HepG2 (cell line): ENCODE data around the gene HYCC2. TPM values are rescaled to one million over a fixed set of nuclear protein-coding genes. Genes with fewer than 3 reads are reported as not detected.

Source experiments
- AKAP8 ChIP-seq: sonication (generic); formaldehyde crosslinking; IDR thresholded peaks from 2 replicates; pipeline ENCODE4 v1.5.1; 2020; ENCODE audit warnings: mild to moderate bottlenecking, missing genetic modification reagents
- CEBPB ChIP-seq: IDR thresholded peaks from 2 replicates; pipeline ENCODE4 v1.6.1; 2011; ENCODE audit warnings: low read depth, low read length, improper control_type of control experiment, borderline replicate concordance
- ETV6 ChIP-seq: sonication (generic); formaldehyde crosslinking; conservative IDR thresholded peaks from 2 replicates; pipeline ENCODE4 v1.4.0; 2020; ENCODE audit warnings: missing genetic modification reagents
- FOXP1 ChIP-seq, 2 experiments: fragments of 450-650 bp in 1 of 2; IDR thresholded peaks; 2 replicates each; pipeline ENCODE4 v1.6.1; 2017 to 2018; ENCODE audit warnings: antibody characterized with exemption in 1 of 2
- KLF9 ChIP-seq: IDR thresholded peaks from 2 replicates; pipeline ENCODE4 v1.6.1; 2016; ENCODE audit warnings: low read depth
- POGZ ChIP-seq: sonication (generic); formaldehyde crosslinking; IDR thresholded peaks from 2 replicates; pipeline ENCODE4 v1.4.0; 2020; ENCODE audit warnings: mild to moderate bottlenecking, missing genetic modification reagents
- RXRB ChIP-seq: IDR thresholded peaks from 2 replicates; pipeline ENCODE4 v1.6.1; 2016; ENCODE audit warnings: borderline replicate concordance, missing genetic modification reagents, missing compliant biosample characterization
- TBX3 ChIP-seq: fragments of 450-650 bp; IDR thresholded peaks from 2 replicates; pipeline ENCODE4 v1.6.1; 2017; ENCODE audit warnings: antibody characterized with exemption, mild to moderate bottlenecking, inconsistent platforms, borderline replicate concordance
- ZBTB33 ChIP-seq: sonication (generic); formaldehyde crosslinking; IDR thresholded peaks from 2 replicates; pipeline ENCODE4 v1.4.0; 2020; ENCODE audit warnings: missing genetic modification reagents
- ZBTB38 ChIP-seq: sonication (generic); formaldehyde crosslinking; IDR thresholded peaks from 2 replicates; pipeline ENCODE4 v1.5.1; 2020; ENCODE audit warnings: mild to moderate bottlenecking, missing genetic modification reagents
- ZNF547 ChIP-seq: sonication (generic); formaldehyde crosslinking; IDR thresholded peaks from 2 replicates; pipeline ENCODE4 v1.5.1; 2020; ENCODE audit warnings: mild to moderate bottlenecking, missing genetic modification reagents
- ZSCAN29 ChIP-seq: sonication (generic); formaldehyde crosslinking; conservative IDR thresholded peaks from 2 replicates; pipeline ENCODE4 v1.4.0; 2020; ENCODE audit warnings: mild to moderate bottlenecking, missing genetic modification reagents
- polyA plus RNA-seq, 8 experiments: library from polyadenylated mRNA; depleted of rRNA in 3 of 8; stranded (reverse) in 7 of 8; unstranded in 1 of 8; fragments of >200 nt; fragmentation: Illumina TruSeq in 4 of 8; extraction: Trizol in 4 of 8; gene quantifications; 2 replicates each; pipeline versions ENCODE4 v1.2.1 to v1.2.3, GENCODE V29; 2011 to 2016; ENCODE audit warnings: low read depth in 4 of 8, missing spikeins in 1 of 8, mixed read lengths in 1 of 8; ENCODE audit not compliant: insufficient read depth in 1 of 8
- total RNA-seq, 5 experiments: library from RNA; depleted of rRNA; stranded (reverse); fragments of >200 nt; fragmentation: Illumina TruSeq; extraction: Trizol; gene quantifications; 2 replicates each; pipeline ENCODE4 v1.2.3, GENCODE V29; 2016; ENCODE audit warnings: low read depth in 1 of 5
- TF ChIP-seq, protein P1 (sequence below): IDR thresholded peaks from 2 replicates; pipeline ENCODE4 v1.4.0; 2020; ENCODE audit warnings: mild to moderate bottlenecking, missing genetic modification reagents

HYCC2 gene
- total and polyA plus RNA-seq, 2 of the 13 experiments (the other 11 are each of a cell fraction or from before 2014, with no cell fraction given), result 4.7 to 13.9 TPM

DNA sequence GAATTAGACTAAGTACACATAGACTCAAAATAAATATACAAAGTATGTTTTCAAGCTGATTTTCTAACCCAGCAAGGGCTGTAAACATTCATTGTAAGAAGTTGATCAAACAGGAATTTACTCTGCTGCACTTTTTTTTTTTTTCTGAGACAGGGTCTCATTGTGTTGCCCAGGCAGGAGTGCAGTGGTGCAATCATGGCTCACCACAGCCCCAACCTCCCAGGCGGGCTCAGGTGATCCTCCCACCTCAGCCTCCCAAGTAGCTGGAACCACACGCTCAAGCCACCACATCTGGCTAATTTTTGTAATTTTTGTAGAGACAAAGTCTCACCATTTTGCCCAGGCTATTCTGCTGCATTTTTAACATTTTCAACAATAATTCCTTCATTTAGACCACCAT, 36.2 kb upstream of the HYCC2 start (continued):
- TF ChIP-seq, protein P1, sequence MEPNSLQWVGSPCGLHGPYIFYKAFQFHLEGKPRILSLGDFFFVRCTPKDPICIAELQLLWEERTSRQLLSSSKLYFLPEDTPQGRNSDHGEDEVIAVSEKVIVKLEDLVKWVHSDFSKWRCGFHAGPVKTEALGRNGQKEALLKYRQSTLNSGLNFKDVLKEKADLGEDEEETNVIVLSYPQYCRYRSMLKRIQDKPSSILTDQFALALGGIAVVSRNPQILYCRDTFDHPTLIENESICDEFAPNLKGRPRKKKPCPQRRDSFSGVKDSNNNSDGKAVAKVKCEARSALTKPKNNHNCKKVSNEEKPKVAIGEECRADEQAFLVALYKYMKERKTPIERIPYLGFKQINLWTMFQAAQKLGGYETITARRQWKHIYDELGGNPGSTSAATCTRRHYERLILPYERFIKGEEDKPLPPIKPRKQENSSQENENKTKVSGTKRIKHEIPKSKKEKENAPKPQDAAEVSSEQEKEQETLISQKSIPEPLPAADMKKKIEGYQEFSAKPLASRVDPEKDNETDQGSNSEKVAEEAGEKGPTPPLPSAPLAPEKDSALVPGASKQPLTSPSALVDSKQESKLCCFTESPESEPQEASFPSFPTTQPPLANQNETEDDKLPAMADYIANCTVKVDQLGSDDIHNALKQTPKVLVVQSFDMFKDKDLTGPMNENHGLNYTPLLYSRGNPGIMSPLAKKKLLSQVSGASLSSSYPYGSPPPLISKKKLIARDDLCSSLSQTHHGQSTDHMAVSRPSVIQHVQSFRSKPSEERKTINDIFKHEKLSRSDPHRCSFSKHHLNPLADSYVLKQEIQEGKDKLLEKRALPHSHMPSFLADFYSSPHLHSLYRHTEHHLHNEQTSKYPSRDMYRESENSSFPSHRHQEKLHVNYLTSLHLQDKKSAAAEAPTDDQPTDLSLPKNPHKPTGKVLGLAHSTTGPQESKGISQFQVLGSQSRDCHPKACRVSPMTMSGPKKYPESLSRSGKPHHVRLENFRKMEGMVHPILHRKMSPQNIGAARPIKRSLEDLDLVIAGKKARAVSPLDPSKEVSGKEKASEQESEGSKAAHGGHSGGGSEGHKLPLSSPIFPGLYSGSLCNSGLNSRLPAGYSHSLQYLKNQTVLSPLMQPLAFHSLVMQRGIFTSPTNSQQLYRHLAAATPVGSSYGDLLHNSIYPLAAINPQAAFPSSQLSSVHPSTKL, result peak; percentile 42; the same call in 1 of the 2 replicates
- TF ChIP-seq ZBTB33 (CRISPR knock-in tag) (peak; percentile 73; the same call in 1 of the 2 replicates), ZNF547 (CRISPR knock-in tag) (no peak), AKAP8 (CRISPR knock-in tag) (no peak), POGZ (peak; percentile 64), CEBPB (peak; percentile 66; the same call in 1 of the 2 replicates), ZBTB38 (CRISPR knock-in tag) (peak; percentile 29; the same call in 1 of the 2 replicates), ZSCAN29 (no peak), FOXP1 (IDR thresholded peaks at IDR 0.05) (peak; percentile 26; the same call in 1 of the 2 replicates), FOXP1 (CRISPR knock-in tag; IDR thresholded peaks at IDR 0.05) (peak; percentile 43; the same call in 1 of the 2 replicates), ETV6 (CRISPR knock-in tag) (no peak), RXRB (CRISPR knock-in tag) (peak; percentile 16; the same call in 1 of the 2 replicates), KLF9 (CRISPR knock-in tag) (no peak), TBX3 (no peak)
- TF ChIP-seq, all 625 proteins: peak for 33
